Spleen (tissue), 11 donors: Measurements from ENCODE around the gene PLCH1. TPM values are rescaled to one million over a fixed set of nuclear protein-coding genes. Genes with fewer than 3 reads are reported as not detected.

Experiments used
- DNase-seq: peaks from one replicate; pipeline ENCODE4 v3.0.0-alpha.2; 2020
- H3K27ac ChIP-seq, 8 donors: fragments of 200-600 bp; sonication (generic) in 7 of 8; 1 replicate in 4 of 8; 2 replicates in 4 of 8; pipeline versions ENCODE4 v1.5.0 to v1.8.0; 2016 to 2021; ENCODE audit warnings: inconsistent platforms in 4 of 8, mild to moderate bottlenecking in 4 of 8, moderate library complexity in 1 of 8
- H3K27me3 ChIP-seq, 7 donors: fragments of 200-600 bp; sonication (generic) in 6 of 7; replicated peaks in 1 of 7; 1 replicate in 4 of 7; 2 replicates in 3 of 7; pipeline versions ENCODE4 v1.5.0 to v1.8.0; 2016 to 2021; ENCODE audit warnings: inconsistent platforms in 3 of 7, mild to moderate bottlenecking in 1 of 7
- H3K36me3 ChIP-seq, 6 donors: fragments of 200-600 bp; sonication (generic) in 5 of 6; 1 replicate in 4 of 6; 2 replicates in 2 of 6; pipeline versions ENCODE4 v1.5.0 to v1.8.0; 2016 to 2021; ENCODE audit warnings: inconsistent platforms in 2 of 6
- H3K4me1 ChIP-seq, 6 donors: fragments of 200-600 bp; sonication (generic) in 5 of 6; 1 replicate in 3 of 6; 2 replicates in 3 of 6; pipeline versions ENCODE4 v1.5.0 to v1.8.0; 2016 to 2021; ENCODE audit warnings: inconsistent platforms in 3 of 6
- H3K4me3 ChIP-seq, 8 donors: fragments of 200-600 bp; sonication (generic) in 7 of 8; 1 replicate in 4 of 8; 2 replicates in 4 of 8; pipeline versions ENCODE4 v1.5.0 to v1.8.0; 2016 to 2021; ENCODE audit warnings: inconsistent platforms in 4 of 8, mild to moderate bottlenecking in 4 of 8, moderate library complexity in 2 of 8
- H3K9me3 ChIP-seq, 8 donors: fragments of 200-600 bp; sonication (generic) in 7 of 8; 1 replicate in 4 of 8; 2 replicates in 4 of 8; pipeline versions ENCODE4 v1.5.0 to v1.8.0; 2016 to 2021; ENCODE audit warnings: inconsistent platforms in 4 of 8
- POLR2A ChIP-seq, 3 donors: fragments of 450-650 bp; IDR thresholded peaks; one replicate each; pipeline ENCODE4 v1.5.1; 2017; ENCODE audit warnings: antibody characterized with exemption in 3 of 3, mild to moderate bottlenecking in 1 of 3
- POLR2AphosphoS5 ChIP-seq, 3 donors: sonication (generic); formaldehyde crosslinking; IDR thresholded peaks; one replicate each; pipeline ENCODE4 v1.5.1; 2017; ENCODE audit warnings: antibody characterized with exemption in 3 of 3
- WGBS, 5 donors: extraction: QIAGEN DNeasy Blood & Tissue Kit in 3 of 5; methylation state at CpG; one replicate each; pipeline versions ENCODE4 v1.1.5 to v1.1.7; 2013 to 2018; 5-methylcytosine and 5-hydroxymethylcytosine counted together
- intact Hi-C: fragments of 100-400 bp; cut with DNase I; formaldehyde crosslinking; loops from one replicate; pipeline ENCODE4 v1.15.0; 2023; ENCODE audit warnings: low total_unique reads
- polyA plus RNA-seq, 3 donors: library from polyadenylated mRNA; stranded (reverse); fragments of 200-250 nt; gene quantifications; one replicate each; pipeline ENCODE4 v1.2.1, GENCODE V29; 2013
- total RNA-seq, 7 donors: library from RNA; depleted of rRNA in 3 of 7; stranded (reverse); fragments of >200 nt in 3 of 7; fragmentation: NEBNext Ultra II Directional in 4 of 7; extraction: Animal tissue kit (Norgen Biotek cat#: 25700) in 4 of 7; gene quantifications; one replicate each; pipeline versions ENCODE4 v1.1.0 to v1.2.1, GENCODE V29; 2016 to 2021
- TF ChIP-seq, protein P1 (sequence below), 11 experiments: fragments of 200-600 bp in 7 of 11; fragments of 450-650 bp in 4 of 11; sonication (generic) in 4 of 11; IDR thresholded peaks in 8 of 11; conservative IDR thresholded peaks in 3 of 11; 1 replicate in 7 of 11; 2 replicates in 4 of 11; pipeline versions ENCODE4 v1.4.0 to v1.8.0; 2016 to 2021; ENCODE audit warnings: antibody characterized with exemption in 11 of 11, inconsistent platforms in 4 of 11, mild to moderate bottlenecking in 1 of 11
- donor health status: healthy with polysubstance abuse.
- donor health status: DM: no; HTN: no; CAD: no; lungs with moderate emphysema.
- donor health status: DM: no; HTN: no; CAD: no.
- donor health status: Bipolar disorder and iron deficiency.
- donor health status: healthy.
- donor health status: DM: no; HTN: no; CAD: no.
- donor health status: DM: yes; HTN: yes; CAD: no.

PLCH1 gene
- total and polyA plus RNA-seq, 10 donors = 0.02 to 0.37 (median 0.13) TPM; not detected in 1

GRCh38 chr3:155428563-155428962, 316.3 kb downstream of the PLCH1 start:
- no peak overlapping the region for H3K4me3 ChIP-seq
- intact Hi-C loops = no loop called here
- peaks cover 0 to 42% (median 31%) of the 10 kb centered on the region in 8 donors for H3K9me3 ChIP-seq
- 82 to 91% (median 83%) methylated on average over 4 of the region's 4 CpGs for WGBS, 5 donors
- H3K27ac ChIP-seq = no peak overlapping the region
- no peaks in the 10 kb centered on the region for H3K36me3 ChIP-seq
- TF ChIP-seq POLR2AphosphoS5 (IDR thresholded peaks at IDR 0.05) (no peak), POLR2A (IDR thresholded peaks at IDR 0.05) (no peak)
- TF ChIP-seq, protein P1, sequence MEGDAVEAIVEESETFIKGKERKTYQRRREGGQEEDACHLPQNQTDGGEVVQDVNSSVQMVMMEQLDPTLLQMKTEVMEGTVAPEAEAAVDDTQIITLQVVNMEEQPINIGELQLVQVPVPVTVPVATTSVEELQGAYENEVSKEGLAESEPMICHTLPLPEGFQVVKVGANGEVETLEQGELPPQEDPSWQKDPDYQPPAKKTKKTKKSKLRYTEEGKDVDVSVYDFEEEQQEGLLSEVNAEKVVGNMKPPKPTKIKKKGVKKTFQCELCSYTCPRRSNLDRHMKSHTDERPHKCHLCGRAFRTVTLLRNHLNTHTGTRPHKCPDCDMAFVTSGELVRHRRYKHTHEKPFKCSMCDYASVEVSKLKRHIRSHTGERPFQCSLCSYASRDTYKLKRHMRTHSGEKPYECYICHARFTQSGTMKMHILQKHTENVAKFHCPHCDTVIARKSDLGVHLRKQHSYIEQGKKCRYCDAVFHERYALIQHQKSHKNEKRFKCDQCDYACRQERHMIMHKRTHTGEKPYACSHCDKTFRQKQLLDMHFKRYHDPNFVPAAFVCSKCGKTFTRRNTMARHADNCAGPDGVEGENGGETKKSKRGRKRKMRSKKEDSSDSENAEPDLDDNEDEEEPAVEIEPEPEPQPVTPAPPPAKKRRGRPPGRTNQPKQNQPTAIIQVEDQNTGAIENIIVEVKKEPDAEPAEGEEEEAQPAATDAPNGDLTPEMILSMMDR (IDR thresholded peaks at IDR 0.05 in 8 of 11, conservative IDR thresholded peaks at IDR 0.05 in 3 of 11) = no peak
- no peaks in the 10 kb centered on the region for H3K4me1 ChIP-seq
- H3K27me3 ChIP-seq = no peaks in the 10 kb centered on the region
- no peak for DNase-seq

- Histone ChIP-seq H3K27ac (no peak overlapping the region), H3K36me3 (no peaks in the 10 kb centered on the region), H3K27me3 (no peaks in the 10 kb centered on the region), H3K4me1 (no peaks in the 10 kb centered on the region), H3K9me3 (peaks cover 0 to 42% (median 31%) of the 10 kb centered on the region in 8 donors), H3K4me3 (no peak overlapping the region)
- intact Hi-C loops = no loop called here
- 81 to 91% (median 86%) methylated on average over 3 of the region's 3 CpGs for WGBS, 5 donors
- TF ChIP-seq, protein P1 (IDR thresholded peaks at IDR 0.05 in 8 of 11, conservative IDR thresholded peaks at IDR 0.05 in 3 of 11) = no peak
- TF ChIP-seq POLR2AphosphoS5 (IDR thresholded peaks at IDR 0.05) (no peak), POLR2A (IDR thresholded peaks at IDR 0.05) (no peak)
- no peak for DNase-seq
These were observed 318.2 kb downstream of the PLCH1 start for GRCh38 chr3:155426524-155427230.

GRCh38 chr3:155425396-155425795, 319.5 kb downstream of the PLCH1 start:
- intact Hi-C loops = no loop called here
- H3K27ac ChIP-seq = no peak overlapping the region
- 77 to 94% (median 85%) methylated on average over 2 of the region's 2 CpGs for WGBS, 5 donors
- H3K36me3 ChIP-seq = no peaks in the 10 kb centered on the region
- peaks cover 0 to 42% (median 31%) of the 10 kb centered on the region in 8 donors for H3K9me3 ChIP-seq
- H3K4me1 ChIP-seq = no peaks in the 10 kb centered on the region
- H3K4me3 ChIP-seq = no peak overlapping the region
- no peaks in the 10 kb centered on the region for H3K27me3 ChIP-seq
- TF ChIP-seq POLR2AphosphoS5 (IDR thresholded peaks at IDR 0.05) = no peak
- TF ChIP-seq POLR2A (IDR thresholded peaks at IDR 0.05) = no peak
- TF ChIP-seq, protein P1 (IDR thresholded peaks at IDR 0.05 in 8 of 11, conservative IDR thresholded peaks at IDR 0.05 in 3 of 11) = no peak
- DNase-seq = no peak

DNA sequence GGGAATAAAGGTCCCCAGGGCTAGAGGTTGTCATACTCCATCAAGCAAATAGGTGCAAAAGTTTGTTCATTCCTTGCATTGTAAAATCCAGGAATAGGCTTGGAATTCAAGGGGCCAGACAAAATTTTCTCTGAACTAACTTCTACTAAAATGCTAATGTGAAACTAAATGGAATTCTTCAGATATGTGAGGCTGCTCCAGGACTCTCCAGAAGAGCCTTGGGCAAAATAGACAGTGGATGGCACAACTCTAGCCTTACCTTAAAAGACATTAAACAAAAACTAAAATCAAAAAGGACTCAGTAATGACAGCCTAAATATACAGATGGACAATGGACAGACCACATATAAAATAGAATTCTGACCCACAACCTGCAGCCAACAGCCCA, 320.6 kb downstream of the PLCH1 start:
- Histone ChIP-seq H3K27ac (no peak overlapping the region), H3K4me3 (no peak overlapping the region), H3K9me3 (peaks cover 0 to 33% (median 28%) of the 10 kb centered on the region in 8 donors), H3K4me1 (no peaks in the 10 kb centered on the region), H3K27me3 (no peaks in the 10 kb centered on the region), H3K36me3 (no peaks in the 10 kb centered on the region)
- no peak for DNase-seq
- intact Hi-C loops = no loop called here
- TF ChIP-seq POLR2A (IDR thresholded peaks at IDR 0.05) (no peak), POLR2AphosphoS5 (IDR thresholded peaks at IDR 0.05) (no peak)
- TF ChIP-seq, protein P1 (IDR thresholded peaks at IDR 0.05 in 8 of 11, conservative IDR thresholded peaks at IDR 0.05 in 3 of 11) = no peak
